GM23338 (cell line): ENCODE measurements around the gene MRLN. TPM values are rescaled to one million over a fixed set of nuclear protein-coding genes. Genes with fewer than 3 reads are reported as not detected.
A peak's percentile ranks its signal among the peaks of the same experiment; 100 is the strongest.
"Not testable (repeated sequence)": the region's sequence is repeated elsewhere in the genome, so short reads cannot be mapped to it uniquely, and the experiment has no call there.

Source experiments
- ATAC-seq: fragments of 200-7000 bp; cut with Tn5 transposase; 3 replicates; pipeline ENCODE4 v1.9.1; 2020
- DNase-seq: peaks from one replicate; pipeline ENCODE4 v3.0.0-alpha.2; 2015; ENCODE audit warnings: low spot score
- H2AFZ ChIP-seq: fragments of 200-600 bp; sonication (generic); 2 replicates; pipeline ENCODE4 v1.8.0; 2016; ENCODE audit warnings: antibody characterized with exemption, mild to moderate bottlenecking, moderate library complexity
- H3F3A ChIP-seq: fragments of 200-600 bp; sonication (generic); replicated peaks from 2 replicates; pipeline ENCODE4 v1.8.0; 2017; ENCODE audit warnings: antibody characterized with exemption, mixed run types, low read depth
- H3K27ac ChIP-seq: fragments of 200-600 bp; sonication (generic); 2 replicates; pipeline ENCODE4 v1.6.1; 2016; ENCODE audit warnings: low read depth
- H3K27me3 ChIP-seq: fragments of 200-600 bp; sonication (generic); 2 replicates; pipeline ENCODE4 v1.8.0; 2016; ENCODE audit warnings: mild to moderate bottlenecking, mixed run types, moderate library complexity; ENCODE audit not compliant: insufficient read depth
- H3K36me3 ChIP-seq: fragments of 200-600 bp; sonication (generic); 2 replicates; pipeline ENCODE4 v1.8.0; 2016; ENCODE audit warnings: mild to moderate bottlenecking; ENCODE audit not compliant: insufficient read depth
- H3K4me1 ChIP-seq: fragments of 200-600 bp; sonication (generic); 2 replicates; pipeline ENCODE4 v1.8.0; 2016; ENCODE audit warnings: mild to moderate bottlenecking, moderate library complexity; ENCODE audit not compliant: insufficient read depth
- H3K4me2 ChIP-seq: fragments of 200-600 bp; sonication (generic); 2 replicates; pipeline ENCODE4 v1.7.1; 2017; ENCODE audit warnings: mixed run types
- H3K4me3 ChIP-seq: fragments of 200-600 bp; sonication (generic); 2 replicates; pipeline ENCODE4 v1.6.1; 2016; ENCODE audit warnings: mixed run types
- H3K79me2 ChIP-seq: fragments of 200-600 bp; sonication (generic); replicated peaks from 2 replicates; pipeline ENCODE4 v1.8.0; 2017; ENCODE audit warnings: mild to moderate bottlenecking; ENCODE audit not compliant: insufficient read depth
- H3K9me2 ChIP-seq: fragments of 200-600 bp; sonication (generic); 2 replicates; pipeline ENCODE4 v1.8.0; 2017; ENCODE audit not compliant: insufficient read depth
- H4K20me1 ChIP-seq: fragments of 200-600 bp; sonication (generic); replicated peaks from 2 replicates; pipeline ENCODE4 v1.8.0; 2017; ENCODE audit warnings: mild to moderate bottlenecking; ENCODE audit not compliant: insufficient read depth
- H3K27ac Mint-ChIP-seq: 2 replicates; pipeline ENCODE4 v1.8.0; 2020; ENCODE audit warnings: inconsistent platforms, mild to moderate bottlenecking, moderate library complexity, mixed read lengths
- H3K27me3 Mint-ChIP-seq: 3 replicates; pipeline ENCODE4 v1.8.0; 2022; ENCODE audit warnings: low read depth, mild to moderate bottlenecking, moderate library complexity, mixed read lengths, inconsistent platforms; ENCODE audit not compliant: insufficient read depth, poor library complexity
- H3K36me3 Mint-ChIP-seq: 3 replicates; pipeline ENCODE4 v1.8.0; 2021; ENCODE audit warnings: low read depth, mild to moderate bottlenecking, inconsistent platforms, moderate library complexity, mixed read lengths
- H3K4me1 Mint-ChIP-seq: 3 replicates; pipeline ENCODE4 v1.8.0; 2020; ENCODE audit warnings: mild to moderate bottlenecking, inconsistent platforms, mixed read lengths
- H3K4me3 Mint-ChIP-seq: 3 replicates; pipeline ENCODE4 v1.8.0; 2021; ENCODE audit warnings: moderate library complexity, mild to moderate bottlenecking, inconsistent platforms, mixed read lengths
- H3K9me3 Mint-ChIP-seq: 3 replicates; pipeline ENCODE4 v1.8.0; 2020; ENCODE audit warnings: moderate library complexity, mild to moderate bottlenecking, inconsistent platforms, mixed read lengths
- CTCF ChIP-seq, 2 experiments: fragments of 200-600 bp in 1 of 2; sonication (generic) in 1 of 2; conservative IDR thresholded peaks; 2 replicates each; pipeline versions ENCODE4 v1.5.1 to v1.6.1; 2016 to 2017; ENCODE audit warnings: antibody characterized with exemption in 2 of 2, low read depth in 2 of 2, mild to moderate bottlenecking in 2 of 2, moderate library complexity in 1 of 2
- polyA plus RNA-seq: library from polyadenylated mRNA; unstranded; fragments of >200 nt; fragmentation: Nextera tagmentation; extraction: Ambion mirVana; gene quantifications from 2 replicates; pipeline ENCODE4 v1.2.1, GENCODE V29; 2016
- total RNA-seq: library from RNA; depleted of rRNA; stranded (reverse); fragments of >200 nt; shearing (Covaris generic); gene quantifications from 2 replicates; pipeline ENCODE4 v1.2.3, GENCODE V29; 2014

MRLN gene
- total and polyA plus RNA-seq, 2 experiments from 2014 or later = not detected

GRCh38 chr10:59790080-59790479 is 36.8 kb upstream of the MRLN start:
- H3K27me3 Mint-ChIP-seq, H3K27me3 ChIP-seq, H3K9me3 Mint-ChIP-seq, H3K27ac Mint-ChIP-seq, H3K79me2 ChIP-seq, H4K20me1 ChIP-seq, H3F3A ChIP-seq, H3K9me2 ChIP-seq, H2AFZ ChIP-seq, H3K4me1 ChIP-seq, H3K4me1 Mint-ChIP-seq, H3K4me2 ChIP-seq, H3K4me3 Mint-ChIP-seq, H3K27ac ChIP-seq, H3K4me3 ChIP-seq, DNase-seq: not testable (repeated sequence)
- peaks cover 33% of the 10 kb centered on the region for H3K36me3 Mint-ChIP-seq
- ATAC-seq = peak; percentile 49
- peaks cover 17% of the 10 kb centered on the region for H3K36me3 ChIP-seq

- H2AFZ ChIP-seq, H3K4me1 ChIP-seq, H3K27me3 ChIP-seq, H3K9me2 ChIP-seq, H3K79me2 ChIP-seq, H3K27ac ChIP-seq, ATAC-seq, H3K27ac Mint-ChIP-seq, H3K4me3 Mint-ChIP-seq, DNase-seq, H3K36me3 ChIP-seq, H4K20me1 ChIP-seq, H3K4me3 ChIP-seq, H3K9me3 Mint-ChIP-seq, H3K27me3 Mint-ChIP-seq, H3F3A ChIP-seq, H3K4me2 ChIP-seq, H3K4me1 Mint-ChIP-seq: not testable (repeated sequence)
- H3K36me3 Mint-ChIP-seq = peaks cover 21% of the 10 kb centered on the region
These were observed 35.7 kb upstream of the MRLN start for GRCh38 chr10:59788914-59789313.

- not testable (repeated sequence) for H3K4me3 Mint-ChIP-seq, H2AFZ ChIP-seq, H3K27me3 Mint-ChIP-seq, H3K27ac ChIP-seq, H3K27ac Mint-ChIP-seq, H3K36me3 ChIP-seq, H3F3A ChIP-seq, H3K79me2 ChIP-seq, H3K9me2 ChIP-seq, H3K9me3 Mint-ChIP-seq, H3K4me3 ChIP-seq, H3K36me3 Mint-ChIP-seq, H3K4me2 ChIP-seq, H4K20me1 ChIP-seq, H3K4me1 ChIP-seq, H3K27me3 ChIP-seq, H3K4me1 Mint-ChIP-seq
- ATAC-seq = peak; percentile 53; the same call in 2 of the 3 replicates
- peak; percentile 38 to 40 for TF ChIP-seq CTCF (conservative IDR thresholded peaks at IDR 0.05; ENCODE audit: low read depth in 2 of 2)
- DNase-seq = peak; percentile 19
These were observed 33.8 kb upstream of the MRLN start for GRCh38 chr10:59787032-59787431.

GRCh38 chr10:59785476-59785875 is 32.2 kb upstream of the MRLN start:
- not testable (repeated sequence) for H3K27ac Mint-ChIP-seq, H3K27me3 ChIP-seq, DNase-seq, H3K27me3 Mint-ChIP-seq, H3K36me3 Mint-ChIP-seq, H3K4me3 ChIP-seq, H3K9me3 Mint-ChIP-seq, H3K27ac ChIP-seq, ATAC-seq, H3K4me3 Mint-ChIP-seq, H3F3A ChIP-seq, H2AFZ ChIP-seq, H3K4me1 Mint-ChIP-seq, H4K20me1 ChIP-seq, H3K79me2 ChIP-seq, H3K9me2 ChIP-seq, H3K4me2 ChIP-seq, H3K36me3 ChIP-seq, H3K4me1 ChIP-seq
